Hematopoietic multipotent progenitor cell treated with erythropoietin and hydrocortisone succinate and interleukin-3 and kit ligand, for 15 days (in vitro differentiated cells): ENCODE results near the gene CTNNBL1.
"Not testable (repeated sequence)": the region's sequence is repeated elsewhere in the genome, so short reads cannot be mapped to it uniquely, and the experiment has no call there.

Experiments
- DNase-seq: peaks from one replicate; pipeline ENCODE4 v3.0.0-alpha.2; 2015; ENCODE audit warnings: low spot score

CTNNBL1 gene

DNA sequence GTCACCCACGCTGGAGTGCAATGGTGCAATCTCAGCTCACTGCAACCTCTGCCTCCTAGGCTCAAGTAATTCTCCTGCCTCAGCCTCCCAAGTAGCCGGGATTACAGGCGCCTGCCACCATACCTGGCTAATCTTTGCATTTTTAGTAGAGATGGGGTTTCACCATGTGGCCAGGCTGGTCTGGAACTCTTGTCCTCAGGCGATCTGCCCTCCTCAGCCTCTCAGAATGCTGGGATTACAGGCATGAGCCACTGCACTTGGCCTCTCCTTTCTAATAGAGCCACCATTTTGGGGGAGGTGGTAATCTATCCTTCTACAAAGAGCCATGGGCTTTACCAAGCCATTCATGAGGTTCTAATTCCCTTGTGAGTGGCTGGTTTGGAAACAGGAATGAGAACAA is 14.1 kb upstream of the CTNNBL1 start:
- not testable (repeated sequence) for DNase-seq

DNA sequence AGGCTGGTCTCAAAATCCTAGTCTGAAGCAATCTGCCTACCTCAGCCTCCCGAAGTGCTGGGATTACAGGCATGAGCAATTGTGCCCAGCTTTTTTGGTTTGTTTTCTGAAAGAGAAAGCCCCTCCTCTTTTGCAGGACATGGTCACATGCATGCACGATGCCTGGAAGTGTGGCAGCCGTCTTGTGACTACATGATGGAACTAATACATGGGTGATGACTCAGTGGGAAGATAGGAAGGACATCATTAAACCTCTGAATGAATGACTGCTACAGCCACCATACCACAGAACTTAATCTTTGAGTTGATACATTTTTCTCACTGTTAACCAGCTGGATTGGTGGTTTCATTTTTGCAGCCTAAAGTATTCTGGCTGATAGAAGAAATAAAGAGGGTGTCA is 13.4 kb upstream of the CTNNBL1 start:
- no peak for DNase-seq

DNA sequence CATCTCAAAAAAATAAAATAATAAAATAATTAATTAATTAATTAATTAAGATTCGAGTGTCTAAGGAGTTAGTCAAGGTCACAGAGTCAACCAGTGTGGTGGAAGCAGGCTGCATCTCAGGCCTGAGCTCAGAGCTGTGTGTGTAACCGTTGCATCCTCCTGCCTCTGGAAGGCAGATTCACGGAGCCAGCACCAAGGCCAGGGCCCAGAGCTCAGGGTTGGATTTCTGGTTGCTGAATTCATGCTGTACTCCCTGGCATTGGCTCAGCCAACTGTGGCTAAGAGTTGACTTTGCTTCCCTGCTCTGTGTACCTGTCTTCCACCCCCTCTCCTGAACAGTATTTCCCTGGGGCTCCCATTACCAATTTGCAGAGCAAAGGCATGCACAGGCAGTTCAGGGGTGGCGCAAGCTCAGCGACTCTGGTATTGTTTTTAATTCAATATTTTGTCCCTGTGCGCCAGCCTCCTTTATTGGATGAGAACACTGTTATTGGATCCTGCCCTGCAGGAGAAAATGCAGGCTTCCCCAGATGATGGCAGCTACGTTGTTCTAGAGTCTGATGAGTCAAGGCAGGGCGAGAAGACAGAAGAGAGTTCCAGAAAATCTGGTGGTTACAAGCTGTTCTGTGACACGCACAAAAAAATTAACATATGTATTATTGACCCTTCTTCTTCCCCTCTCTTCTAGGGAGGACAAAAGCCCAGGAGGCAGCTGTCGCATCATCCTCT is 12.3 kb upstream of the CTNNBL1 start:
- DNase-seq, result no peak

DNA sequence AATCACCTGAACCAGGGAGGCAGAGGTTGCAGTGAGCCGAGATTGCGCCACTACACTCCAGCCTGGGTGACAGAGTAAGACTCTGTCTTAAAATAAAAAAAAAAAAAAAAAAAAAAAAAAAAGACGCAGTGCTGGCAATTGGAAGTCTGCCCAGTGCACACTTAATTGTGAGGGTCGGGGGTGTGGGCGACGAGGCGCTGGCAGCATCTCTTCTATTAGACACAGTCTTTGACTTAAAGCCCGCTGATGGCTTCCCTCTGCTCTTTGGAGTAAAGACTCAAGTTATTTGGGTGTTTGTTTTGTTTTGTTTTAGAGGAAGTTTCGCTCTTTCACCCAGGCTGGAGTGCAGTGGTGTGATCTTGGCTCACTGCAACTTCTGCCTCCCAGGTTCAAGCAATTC is 10.7 kb upstream of the CTNNBL1 start:
- DNase-seq, result not testable (repeated sequence)

DNA sequence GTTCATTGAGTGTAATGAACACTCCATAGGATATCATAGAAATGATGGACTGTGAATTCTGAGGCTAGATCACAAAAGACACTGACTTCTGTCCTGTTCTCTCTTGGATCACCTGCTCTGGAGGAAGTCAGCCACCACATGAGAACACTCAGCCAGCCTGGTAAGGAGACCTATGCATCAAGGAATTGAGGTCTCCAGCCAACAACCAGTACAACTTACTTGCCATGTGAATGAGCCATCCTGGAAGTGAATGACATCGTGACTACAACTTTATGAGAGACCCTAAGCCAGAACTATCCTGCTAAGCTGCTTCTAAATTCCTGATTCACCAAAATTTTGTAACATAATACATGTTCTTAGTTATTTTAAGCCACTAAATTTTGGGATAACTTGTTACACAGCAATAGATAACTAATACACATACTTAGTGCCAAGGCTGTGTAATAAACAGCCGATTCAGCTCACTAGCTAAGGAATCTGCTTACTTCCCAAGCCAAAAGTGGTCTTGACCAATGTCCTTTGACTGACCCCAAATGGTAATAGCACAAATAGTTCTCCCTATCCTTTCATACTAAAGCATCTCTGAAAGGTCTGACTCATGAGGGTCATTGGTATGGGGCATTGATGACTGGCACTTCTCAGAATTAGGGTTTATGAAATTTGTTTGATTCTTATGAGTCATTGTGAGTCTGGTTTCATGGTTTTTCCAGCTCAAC is 6.9 kb upstream of the CTNNBL1 start:
- no peak for DNase-seq

DNA sequence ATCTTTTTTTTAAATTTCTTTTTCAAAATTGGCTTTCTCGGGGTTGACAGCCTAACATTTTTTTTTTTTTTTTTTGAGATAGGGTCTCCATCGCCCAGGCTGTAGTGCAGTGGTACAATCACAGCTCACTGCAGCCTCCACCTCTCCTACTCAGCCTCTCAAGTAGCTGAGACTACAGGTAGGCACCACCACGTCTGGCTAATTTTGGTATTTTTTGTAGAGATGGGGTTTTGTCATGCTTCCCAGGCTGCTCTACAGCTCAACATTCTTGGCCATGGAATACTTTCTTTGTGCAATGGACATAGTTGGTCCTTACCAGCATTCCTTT is 6.4 kb upstream of the CTNNBL1 start:
- no peak for DNase-seq

DNA sequence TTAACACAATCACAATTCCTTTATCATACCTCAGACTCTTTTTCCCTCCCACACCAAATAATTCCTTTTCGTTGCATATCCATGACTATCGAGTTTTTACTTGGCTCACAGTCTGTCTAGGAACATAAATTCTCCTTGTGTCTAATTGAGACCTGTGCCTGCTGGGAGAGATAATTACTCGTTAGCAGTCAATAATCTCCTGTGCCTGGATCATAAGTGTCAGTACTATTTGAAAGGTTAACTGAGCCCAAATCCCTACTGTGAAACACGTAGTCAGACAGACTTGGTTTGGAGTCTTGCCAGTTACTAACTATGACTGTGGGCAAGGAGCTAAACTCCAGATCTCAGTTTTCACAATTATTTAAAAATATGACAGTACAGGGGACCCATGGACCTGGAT is 5.7 kb upstream of the CTNNBL1 start:
- no peak for DNase-seq

DNA sequence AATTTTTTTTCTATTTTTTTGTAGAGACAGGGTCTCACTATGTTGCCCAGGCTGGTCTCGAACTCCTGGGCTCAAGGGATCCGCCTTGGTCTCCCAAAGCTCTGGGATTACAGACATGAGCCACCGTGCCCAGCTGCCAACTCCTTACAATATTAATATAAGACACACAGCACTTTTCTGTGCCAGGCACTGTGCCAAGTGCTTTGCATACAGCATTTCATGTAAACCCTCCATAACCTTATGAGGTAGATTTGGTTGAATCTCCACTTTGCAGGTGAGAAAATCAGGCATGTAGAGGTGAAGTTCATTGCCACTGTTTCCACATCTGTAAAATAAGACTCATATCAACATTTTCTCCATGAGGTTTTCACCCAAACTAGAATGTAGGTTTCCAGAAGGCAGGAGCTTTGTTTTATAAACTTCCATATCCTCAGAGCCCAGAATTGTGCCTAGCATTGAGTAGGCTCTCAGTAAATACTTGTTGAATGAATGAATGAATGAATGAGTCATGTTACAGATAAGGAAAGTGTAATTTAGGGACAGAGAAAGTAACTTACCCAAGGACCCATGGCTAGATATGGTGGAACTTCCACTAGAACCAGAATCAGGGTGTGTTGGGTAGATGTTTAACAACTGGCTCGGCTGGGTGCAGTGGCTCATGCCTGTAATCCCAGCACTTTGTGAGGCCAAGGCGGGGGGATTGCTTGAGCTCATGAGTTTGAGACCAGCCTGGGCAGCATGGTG is 3.0 kb upstream of the CTNNBL1 start:
- no peak for DNase-seq

DNA sequence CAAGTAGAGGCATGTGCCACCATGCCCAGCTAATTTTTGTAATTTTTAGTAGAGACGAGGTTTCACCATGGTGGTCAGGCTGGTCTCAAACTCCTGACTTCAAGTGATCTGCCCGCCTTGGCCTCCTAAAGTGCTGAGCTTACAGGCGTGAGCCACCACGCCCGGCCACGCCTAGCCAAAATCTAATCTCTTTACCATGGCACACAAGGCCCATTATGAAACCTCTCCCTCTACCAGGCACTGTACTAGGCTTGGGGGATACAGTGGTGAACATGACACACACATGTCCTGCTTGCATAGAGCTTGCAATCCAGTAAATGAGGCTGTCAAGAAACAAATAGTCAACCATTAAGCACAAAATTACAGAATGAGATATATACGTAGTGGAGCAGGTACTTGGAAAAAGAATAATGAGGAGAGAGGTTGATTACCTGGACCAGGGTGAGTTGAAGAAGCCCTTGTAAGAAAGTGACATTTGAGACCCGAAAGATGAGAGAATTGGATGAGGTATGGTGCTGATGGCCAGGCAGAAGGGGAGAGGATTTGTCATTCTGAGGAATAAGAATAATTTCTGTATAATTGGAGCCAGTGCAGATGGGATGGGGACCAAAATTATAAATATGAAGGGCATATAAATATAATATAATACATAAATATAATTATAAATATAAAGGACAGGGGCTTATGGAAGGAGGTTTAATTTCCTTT is 1.2 kb upstream of the CTNNBL1 start:
- DNase-seq, result no peak

DNA sequence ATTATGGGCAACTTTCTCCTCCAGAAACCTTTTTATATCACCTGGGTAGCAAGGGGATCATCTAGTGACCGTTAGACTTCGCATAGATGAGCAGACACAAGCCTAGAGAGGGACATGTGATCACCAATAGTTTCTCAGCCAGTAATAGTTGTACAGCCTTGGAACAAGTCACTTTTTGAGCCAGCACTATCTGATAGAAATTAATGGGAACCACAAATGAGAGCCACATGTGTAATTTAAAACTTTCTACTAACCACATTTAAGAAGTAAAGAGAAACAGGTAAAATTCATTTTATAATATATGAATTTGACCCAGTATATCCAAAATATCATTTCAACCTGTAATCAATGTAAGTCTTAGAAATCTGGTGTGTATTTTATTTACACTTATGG is 592 bp upstream of the CTNNBL1 start:
- no peak for DNase-seq

DNA sequence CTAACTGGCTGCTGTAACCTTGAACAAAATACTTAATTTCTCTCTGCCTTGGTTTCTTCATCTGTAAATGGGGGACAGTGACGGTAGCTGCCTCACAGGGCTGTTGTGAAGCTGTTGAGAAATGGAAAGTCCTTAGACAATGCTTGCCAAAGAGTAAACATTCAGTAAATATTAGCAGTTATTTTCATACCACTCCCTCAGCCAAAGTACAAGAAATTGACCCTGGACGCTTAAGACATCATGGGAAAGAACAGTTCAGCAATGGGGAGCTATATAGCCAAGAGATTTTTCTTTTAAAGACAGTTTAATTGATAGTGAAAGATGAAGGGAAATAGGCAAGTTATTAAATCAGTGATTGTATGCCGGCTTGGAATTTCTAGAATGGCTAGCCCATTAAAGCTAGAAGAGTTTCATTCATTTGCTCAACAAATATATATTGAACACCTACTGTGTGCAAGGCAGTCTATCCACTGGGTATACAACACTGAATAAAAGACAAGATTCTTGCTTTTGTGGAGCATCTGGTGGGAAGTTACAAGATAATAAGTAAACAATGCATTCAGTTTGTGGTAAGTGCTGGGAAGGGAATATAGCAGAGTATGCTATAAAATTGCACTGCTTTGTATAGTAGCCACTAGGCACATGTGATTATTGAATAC is 2.0 kb downstream of the CTNNBL1 start:
- no peak for DNase-seq

DNA sequence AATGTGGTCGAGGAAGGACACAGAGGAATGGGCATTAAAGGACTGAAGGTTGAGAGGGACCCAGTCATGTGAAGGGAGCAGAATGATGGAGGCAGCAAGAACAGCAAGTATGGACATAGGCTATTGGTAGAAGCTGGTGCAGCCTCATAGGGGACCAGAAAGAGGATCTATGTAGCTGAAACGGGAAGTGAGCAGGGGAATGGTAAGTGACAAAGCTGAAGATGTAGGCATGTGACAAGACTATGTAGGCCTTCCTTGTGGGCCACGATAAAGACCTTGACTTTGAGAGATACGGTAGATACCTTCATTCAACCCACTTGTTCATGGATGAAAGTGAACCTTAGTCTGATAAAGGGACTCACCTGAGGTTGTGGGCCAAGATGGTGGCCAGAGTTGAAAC is 3.5 kb downstream of the CTNNBL1 start:
- DNase-seq, result no peak

DNA sequence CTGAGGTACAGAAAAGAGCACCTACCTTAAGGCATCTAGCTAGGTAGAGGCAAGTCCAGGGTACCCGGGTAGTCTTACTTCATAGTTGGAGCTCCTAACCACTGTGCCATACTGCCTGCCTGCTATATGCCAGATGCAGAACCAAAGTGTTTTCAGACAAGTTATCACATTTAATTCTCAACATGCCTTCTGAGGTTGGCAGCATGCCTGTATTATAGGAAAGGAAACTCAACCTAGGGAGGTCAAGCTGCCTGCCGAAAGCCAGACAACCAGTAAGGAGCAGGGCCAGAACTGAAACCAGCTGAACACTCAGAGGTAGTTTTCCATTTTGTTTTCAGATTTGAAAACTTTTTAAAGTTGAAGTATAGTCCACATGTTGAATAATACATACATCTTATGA is 5.4 kb downstream of the CTNNBL1 start:
- DNase-seq, result no peak

DNA sequence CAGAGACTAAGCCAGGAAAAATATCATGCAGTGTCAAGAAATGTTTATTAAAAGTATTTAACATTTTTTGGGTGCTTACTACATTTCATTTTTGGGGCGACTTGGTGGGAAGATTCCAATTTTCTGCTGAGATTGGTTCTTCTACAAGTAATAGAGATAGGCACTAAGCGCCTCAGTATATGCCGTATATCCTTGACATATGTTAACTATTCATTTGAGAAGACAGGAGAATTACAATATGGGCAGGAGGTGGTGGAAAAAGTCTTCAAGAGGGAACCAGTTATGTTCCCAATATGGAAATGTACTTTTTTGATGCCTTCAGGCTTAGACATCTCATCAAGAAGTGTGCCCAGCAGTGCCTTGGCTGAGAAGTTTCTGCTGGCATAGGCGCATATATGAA is 6.5 kb downstream of the CTNNBL1 start:
- no peak for DNase-seq

DNA sequence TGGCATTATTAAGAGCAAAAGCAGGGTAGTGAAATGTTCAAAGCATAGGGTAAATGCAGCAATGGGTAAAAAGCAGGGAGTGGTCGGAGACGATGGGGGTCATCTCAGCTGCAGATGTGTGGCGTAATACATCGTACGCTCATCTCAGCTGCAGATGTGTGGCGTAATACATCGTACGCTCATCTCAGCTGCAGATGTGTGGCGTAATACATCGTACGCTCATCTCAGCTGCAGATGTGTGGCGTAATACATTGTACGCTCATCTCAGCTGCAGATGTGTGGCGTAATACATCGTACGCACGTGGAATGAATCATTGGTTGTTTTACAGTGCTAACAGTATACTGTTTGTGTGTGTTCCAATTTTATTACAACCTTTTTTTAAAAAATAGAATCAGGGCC is 7.8 kb downstream of the CTNNBL1 start:
- DNase-seq, result not testable (repeated sequence)

DNA sequence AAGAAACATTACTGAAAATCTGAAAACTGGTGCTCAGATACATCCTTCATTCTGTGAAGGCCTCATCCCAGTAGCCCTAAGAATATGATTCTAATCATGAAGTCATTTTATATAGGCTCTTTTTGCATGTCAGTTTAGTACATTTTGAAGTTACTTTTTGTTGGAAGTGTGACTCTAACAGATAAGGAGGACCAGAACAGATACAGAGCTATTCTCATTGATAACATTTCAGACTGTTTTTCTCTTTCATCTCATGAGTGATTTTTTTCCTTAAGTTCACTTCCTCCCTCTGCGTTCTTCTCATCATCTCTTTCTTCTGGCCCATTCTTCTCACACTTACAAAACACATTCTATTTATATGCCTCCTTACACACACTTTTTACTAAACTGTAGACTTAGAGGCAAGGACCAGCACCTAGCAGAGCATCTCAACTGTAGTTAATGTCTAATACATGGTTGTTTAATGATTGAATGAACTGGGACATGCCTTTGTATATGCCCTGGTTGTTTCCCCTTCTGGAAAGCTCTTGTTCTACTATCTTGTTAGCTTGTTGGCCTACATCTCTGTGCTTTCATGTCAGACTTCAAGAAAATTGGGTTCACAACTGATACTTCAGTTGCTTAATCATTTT is 8.7 kb downstream of the CTNNBL1 start:
- no peak for DNase-seq

DNA sequence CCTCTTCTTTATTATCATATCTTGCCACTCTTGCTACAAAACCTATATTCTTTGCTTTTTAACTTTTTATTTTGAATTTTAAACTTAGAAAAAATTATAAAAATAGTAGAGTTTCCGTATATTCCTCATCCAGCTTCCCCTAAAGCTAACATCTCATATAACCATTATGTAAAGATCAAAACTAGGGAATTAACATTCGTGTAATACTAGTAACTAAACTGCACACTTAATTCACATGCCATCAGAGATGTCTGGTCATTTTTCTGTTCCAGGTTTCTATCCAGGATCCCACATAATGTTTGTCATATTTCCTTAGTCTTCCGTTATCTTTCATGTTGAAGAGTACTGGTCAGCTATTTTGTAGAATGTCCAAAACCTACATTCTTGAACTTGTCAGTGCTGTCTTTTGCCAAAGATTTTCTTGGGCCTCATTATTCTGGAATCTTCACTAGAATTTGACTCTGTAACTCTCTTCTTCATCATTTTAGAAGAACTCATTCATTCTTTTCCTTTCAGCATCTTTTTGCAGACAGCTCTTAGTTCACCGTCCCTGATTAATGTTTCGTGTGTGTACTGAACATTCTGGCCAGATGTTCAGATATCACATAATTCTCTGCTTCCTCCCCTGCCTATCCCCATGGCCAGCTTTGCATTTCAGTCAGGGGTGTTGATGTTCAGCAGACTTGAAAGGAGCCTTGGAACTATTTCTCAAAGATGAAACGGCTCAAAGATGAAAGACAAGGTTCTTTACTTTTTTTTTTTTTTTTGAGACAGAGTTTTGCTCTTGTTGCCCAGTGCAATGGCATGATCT is 9.4 kb downstream of the CTNNBL1 start:
- DNase-seq, result no peak

DNA sequence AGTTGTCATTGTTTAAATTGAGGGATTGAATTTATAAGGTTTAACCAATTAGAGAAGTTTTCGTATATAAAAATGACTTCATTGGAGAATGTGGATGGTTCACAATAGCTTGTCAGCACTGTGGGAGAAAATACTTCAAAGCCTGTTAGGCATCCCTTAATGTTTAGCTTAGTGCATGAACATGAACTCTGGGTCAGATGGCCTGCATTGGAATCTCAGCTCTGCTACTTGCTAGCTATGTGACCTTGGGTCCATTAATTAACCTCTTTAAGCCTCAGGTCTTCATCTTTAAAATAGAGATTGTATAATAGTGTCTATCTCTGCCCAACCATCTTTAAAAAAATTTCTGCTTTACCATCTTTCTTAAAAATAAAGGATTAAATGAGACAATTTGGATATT is 11.1 kb downstream of the CTNNBL1 start:
- no peak for DNase-seq

DNA sequence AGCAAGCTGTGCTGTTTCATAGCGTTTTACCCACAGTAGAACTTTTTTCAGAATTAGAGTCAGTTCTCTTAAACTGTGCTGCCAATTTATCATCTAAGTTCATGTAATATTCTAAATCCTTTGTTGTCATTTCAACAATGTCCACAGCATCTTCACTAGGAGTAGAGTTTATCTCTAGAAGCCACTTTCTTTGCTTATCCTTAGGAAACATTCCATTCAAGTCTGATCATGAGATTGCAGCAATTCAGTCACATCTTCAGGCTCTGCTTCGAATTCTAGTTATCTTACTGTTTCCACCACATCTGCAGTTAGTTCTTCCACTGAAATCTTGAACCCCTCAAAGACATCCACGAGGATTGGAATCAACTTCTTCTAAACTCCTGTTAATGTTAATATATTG is 12.5 kb downstream of the CTNNBL1 start:
- DNase-seq, result no peak

DNA sequence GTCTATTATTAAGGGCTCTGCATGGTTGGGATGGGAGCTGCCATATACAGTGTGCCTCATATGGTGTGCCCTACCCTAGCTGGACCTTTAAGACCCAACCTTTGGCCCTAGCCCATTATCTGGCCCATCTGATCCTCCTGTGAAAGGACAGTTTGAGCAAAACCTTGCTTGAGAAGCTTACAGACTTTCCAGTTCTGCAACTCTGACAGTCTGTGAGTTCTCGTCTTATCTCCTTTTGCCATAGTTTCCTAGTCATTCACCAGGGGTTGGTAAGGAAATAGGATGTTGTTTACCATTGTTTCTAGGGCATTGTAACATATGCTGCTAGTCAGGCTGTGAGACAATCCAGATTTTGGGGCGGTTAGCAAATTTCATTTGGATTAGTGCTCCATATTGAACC is 17.2 kb downstream of the CTNNBL1 start:
- no peak for DNase-seq
